NCI-H2107 treated with DMSO at 0.1 percent for 48 hours (cell line): ENCODE data around the gene KRT76.

ENCODE experiments used
- DNase-seq: peaks from one replicate; lab custom pipeline; 2025; ENCODE audit not compliant: unreplicated experiment; lab: John Stamatoyannopoulos, UW

Gene KRT76

GRCh38 chr12:52741375-52742195 lies 35.6 kb downstream of the KRT76 start:
- DNase-seq = no peak

- peak; percentile 84 for DNase-seq
Observed at GRCh38 chr12:52740584-52740983, 36.6 kb downstream of the KRT76 start.

- DNase-seq = peak; percentile 62
Observed at GRCh38 chr12:52739963-52740362, 37.2 kb downstream of the KRT76 start.

- no peak for DNase-seq
Observed at GRCh38 chr12:52735816-52736632, 41.1 kb downstream of the KRT76 start.

GRCh38 chr12:52735106-52735505 lies 42.0 kb downstream of the KRT76 start:
- DNase-seq = no peak

GRCh38 chr12:52730793-52731192 lies 46.4 kb downstream of the KRT76 start:
- DNase-seq = no peak

- no peak for DNase-seq
Observed at GRCh38 chr12:52730383-52730782, 46.8 kb downstream of the KRT76 start.

- no peak for DNase-seq
Observed at GRCh38 chr12:52729147-52729546, 48.0 kb downstream of the KRT76 start.

GRCh38 chr12:52728374-52728773 lies 48.8 kb downstream of the KRT76 start:
- DNase-seq = no peak

- DNase-seq = no peak
Observed at GRCh38 chr12:52727037-52727436, 50.1 kb downstream of the KRT76 start.

- DNase-seq = no peak
Observed at GRCh38 chr12:52726451-52726850, 50.7 kb downstream of the KRT76 start.

- no peak for DNase-seq
Observed at GRCh38 chr12:52724384-52724783, 52.8 kb downstream of the KRT76 start.

GRCh38 chr12:52722680-52723079 lies 54.5 kb downstream of the KRT76 start:
- DNase-seq = no peak

- DNase-seq = no peak
Observed at GRCh38 chr12:52721838-52722470, 55.2 kb downstream of the KRT76 start.

- no peak for DNase-seq
Observed at GRCh38 chr12:52720365-52720886, 56.7 kb downstream of the KRT76 start.
